GM21723 (cell line): ENCODE results near the gene SLC16A12.

Source experiments
- ATAC-seq: cut with Tn5 transposase; IDR thresholded peaks from one replicate; pipeline ENCODE4 v1.9.1; 2021; ENCODE audit warnings: mild to moderate bottlenecking, moderate library complexity; ENCODE audit not compliant: unreplicated experiment

SLC16A12 gene, protein sequence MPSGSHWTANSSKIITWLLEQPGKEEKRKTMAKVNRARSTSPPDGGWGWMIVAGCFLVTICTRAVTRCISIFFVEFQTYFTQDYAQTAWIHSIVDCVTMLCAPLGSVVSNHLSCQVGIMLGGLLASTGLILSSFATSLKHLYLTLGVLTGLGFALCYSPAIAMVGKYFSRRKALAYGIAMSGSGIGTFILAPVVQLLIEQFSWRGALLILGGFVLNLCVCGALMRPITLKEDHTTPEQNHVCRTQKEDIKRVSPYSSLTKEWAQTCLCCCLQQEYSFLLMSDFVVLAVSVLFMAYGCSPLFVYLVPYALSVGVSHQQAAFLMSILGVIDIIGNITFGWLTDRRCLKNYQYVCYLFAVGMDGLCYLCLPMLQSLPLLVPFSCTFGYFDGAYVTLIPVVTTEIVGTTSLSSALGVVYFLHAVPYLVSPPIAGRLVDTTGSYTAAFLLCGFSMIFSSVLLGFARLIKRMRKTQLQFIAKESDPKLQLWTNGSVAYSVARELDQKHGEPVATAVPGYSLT

DNA sequence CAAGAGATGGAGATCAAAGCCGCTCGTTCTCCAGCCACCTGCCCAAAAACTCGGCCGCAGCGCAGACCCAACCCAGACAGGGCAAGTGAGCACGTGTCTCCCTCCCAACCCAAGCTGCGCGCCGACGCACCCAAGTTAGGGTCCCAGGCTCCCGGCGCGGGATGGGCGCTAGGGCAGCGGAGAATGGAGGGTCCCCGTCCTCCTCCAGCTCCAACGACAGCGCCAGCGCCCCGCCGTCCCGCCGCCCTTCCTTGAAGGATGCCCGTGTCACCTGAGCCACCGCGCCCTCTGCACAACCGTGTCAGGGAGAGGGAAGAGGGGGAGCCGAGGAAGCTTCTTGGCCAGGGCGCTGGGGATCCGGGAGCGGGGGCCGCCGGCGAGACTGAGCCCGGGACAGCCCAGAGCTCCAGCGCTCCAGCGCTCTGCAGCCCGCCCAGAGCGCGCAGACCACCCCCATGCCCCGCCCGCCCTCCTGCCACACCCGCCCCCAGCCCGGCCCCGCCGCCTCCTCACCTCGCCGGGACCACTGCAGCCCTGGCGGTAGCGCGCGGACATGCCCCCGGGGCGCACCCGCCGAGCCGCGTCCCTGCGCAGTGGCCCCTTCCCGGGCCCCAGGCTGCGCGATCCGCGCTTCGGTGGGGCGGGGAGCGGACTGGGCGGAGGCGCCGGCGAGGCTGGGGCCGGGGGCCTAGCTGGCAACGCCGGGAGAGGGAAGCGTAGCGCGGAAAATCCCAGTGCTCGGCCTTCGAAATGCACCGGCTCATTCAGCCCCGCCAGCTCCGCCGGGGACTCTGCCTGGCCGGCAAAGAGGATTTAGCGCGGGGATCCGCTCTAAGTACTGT is at the start of gene SLC16A12:
TSS of gene SLC16A12 (minus strand) at position 424 of the 842 bp plus-strand sequence. CDS start 73,016 bp downstream, outside the sequence.
- no peak for ATAC-seq

- no peak for ATAC-seq
Observed at GRCh38 chr10:89582022-89582421, 46.6 kb upstream of the SLC16A12 start.

DNA sequence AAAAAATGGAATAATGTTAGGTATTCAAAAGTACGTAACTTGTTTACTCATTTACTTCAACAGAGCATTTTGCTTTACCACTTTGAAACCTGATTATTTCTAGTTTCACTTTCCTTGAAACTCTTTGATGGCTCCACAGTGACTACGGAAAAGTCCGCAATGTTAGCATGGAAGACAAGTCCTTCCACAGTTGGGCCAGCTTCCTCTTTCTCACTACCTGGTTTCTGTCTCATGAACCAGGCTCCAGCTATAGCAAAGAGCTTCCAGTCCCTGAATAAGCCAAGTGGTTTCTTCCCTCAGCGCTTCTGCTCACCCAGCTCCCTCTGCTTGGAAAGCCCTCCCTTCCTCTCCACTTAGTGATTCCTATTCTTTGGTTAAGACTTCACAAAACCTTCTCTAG is 44.8 kb upstream of the SLC16A12 start:
- no peak for ATAC-seq

- ATAC-seq: no peak
Observed at GRCh38 chr10:89576696-89577095, 41.3 kb upstream of the SLC16A12 start.

DNA sequence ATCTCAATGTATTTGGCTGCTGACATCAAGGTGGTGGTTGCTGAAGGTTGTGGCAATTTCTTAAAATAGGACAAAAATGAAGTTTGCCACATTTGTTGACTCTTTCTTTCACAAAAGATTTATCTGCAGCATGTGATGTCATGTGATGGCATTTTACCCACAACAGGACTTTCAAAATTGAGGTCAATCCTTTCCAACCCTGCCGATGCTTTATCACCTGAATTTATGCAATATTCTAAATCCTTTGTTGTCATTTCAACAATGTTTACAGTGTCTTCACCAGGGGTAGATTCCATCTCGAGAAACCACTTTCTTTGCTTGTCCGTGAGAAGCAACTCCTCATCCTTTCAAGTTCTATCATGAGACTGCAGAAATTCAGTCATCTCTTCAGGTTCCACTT is 40.6 kb upstream of the SLC16A12 start:
- no peak for ATAC-seq

DNA sequence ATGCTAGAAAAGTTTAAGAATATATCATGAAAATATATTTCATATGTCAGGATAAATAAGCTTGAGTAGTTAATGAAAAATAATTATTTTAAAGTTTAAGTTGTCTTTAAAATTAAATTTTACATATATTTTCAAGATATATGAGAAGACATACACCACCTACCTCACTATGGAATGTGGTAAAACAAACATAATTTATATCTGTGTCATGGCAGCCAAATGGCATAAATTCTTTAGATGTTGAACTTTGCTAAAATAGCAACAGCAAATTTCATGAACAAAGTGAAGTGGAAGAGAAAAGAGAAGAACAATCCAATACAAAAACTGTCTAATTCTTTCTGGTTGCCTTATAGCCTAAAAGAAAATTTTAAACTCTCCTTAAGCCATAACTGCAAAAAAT is 39.6 kb upstream of the SLC16A12 start:
- ATAC-seq: no peak

- no peak for ATAC-seq
Observed at GRCh38 chr10:89574368-89574767, 39.0 kb upstream of the SLC16A12 start.

DNA sequence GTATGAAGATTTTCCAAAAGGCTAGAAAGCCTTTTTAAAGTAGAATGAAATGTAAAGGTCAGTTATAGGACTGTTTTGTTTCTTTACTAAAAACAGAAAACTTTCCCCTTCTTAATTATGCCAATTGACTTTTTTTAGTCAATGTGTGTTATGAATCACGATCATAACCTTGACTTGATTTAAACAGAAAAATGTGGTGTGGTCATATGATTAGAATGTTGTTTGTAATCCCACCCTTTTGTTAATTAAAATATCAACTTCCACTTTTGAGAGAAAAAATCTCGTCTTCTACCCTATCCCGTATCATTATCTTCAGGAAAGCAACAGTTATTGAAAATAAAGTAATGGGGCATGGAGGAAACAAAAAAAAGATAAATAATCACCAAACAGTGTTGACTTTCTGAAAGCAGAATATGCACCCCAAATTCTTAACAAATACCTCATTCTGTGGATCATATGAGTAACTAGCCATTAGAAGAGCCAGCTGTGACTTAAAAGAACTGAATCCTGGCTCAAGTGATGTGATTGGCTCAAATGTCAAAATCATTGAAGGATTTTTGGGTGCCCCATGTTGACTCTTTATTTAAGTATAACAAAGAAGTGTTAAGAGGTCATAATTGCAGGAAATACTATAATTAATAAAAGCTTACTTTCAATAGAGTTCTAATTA is 32.3 kb upstream of the SLC16A12 start:
- ATAC-seq: no peak

DNA sequence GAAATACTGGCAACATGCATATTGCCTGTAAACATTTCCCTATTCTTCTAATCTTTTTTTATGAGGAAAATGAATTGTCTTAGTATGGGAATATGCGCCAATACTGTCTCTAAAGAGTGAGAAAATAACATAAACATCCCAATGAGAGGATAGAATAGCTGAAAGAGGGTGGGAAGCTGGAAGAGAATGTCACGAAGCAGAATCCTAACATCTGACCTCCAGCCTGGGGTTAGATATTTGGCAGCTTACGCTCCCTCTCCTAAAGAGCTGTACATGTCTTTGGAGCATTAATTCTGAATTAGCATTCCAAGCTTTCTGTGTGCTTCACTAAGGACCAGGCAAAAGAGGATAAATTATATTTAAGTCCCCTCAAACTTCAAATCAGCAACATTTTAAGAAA is 31.6 kb upstream of the SLC16A12 start:
- ATAC-seq: no peak

GRCh38 chr10:89566095-89566950 is 30.9 kb upstream of the SLC16A12 start:
- no peak for ATAC-seq

DNA sequence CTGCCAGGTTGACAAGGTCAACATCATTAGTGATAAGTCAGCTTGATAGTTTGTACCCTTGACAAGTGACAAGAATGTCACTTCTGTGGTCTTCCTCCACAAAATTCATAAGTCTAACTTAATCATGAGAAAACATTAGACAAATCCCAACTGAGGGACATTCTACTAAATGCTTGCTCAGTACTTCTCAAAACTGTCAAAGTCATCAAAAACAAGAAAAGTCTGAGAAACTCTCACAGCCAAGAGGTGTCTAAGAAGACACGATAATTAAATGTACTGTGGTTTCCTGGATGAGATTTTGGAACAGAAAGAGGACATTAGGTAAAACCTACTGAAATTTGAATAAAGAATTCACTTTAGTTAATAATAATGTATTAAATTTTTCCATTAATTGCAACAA is 29.8 kb upstream of the SLC16A12 start:
- no peak for ATAC-seq

DNA sequence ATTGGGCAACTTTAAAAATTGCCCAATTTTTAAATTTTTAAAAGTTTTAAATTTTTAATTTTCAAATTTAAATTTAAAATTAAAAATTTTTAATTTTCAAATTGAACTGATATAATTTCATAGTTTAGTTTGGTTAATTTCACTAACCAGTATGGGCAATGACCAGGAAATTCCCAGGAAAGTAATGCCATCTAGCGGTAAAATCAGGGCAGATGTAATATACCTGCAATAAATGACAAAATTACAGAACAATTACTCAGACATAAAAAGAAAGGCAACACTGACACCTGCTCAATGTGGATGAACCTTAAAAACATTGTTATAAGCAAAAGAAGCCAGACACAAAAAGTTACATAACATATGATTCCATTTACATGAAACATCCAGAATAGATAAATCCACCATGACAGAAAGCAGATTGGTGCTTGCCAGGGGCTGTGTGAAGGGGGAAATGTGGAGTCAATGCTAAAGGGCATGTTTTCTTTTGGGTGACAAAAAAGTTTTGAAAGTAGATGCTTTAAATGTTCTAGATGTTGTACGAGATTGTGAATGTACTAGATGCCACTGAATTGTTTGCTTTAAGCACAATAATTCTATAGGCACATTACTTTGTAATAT is 28.6 kb upstream of the SLC16A12 start:
- peak; percentile 60 for ATAC-seq

GRCh38 chr10:89563311-89563710 is 27.9 kb upstream of the SLC16A12 start:
- ATAC-seq: no peak

- no peak for ATAC-seq
Observed at GRCh38 chr10:89556600-89556999, 21.2 kb upstream of the SLC16A12 start.

DNA sequence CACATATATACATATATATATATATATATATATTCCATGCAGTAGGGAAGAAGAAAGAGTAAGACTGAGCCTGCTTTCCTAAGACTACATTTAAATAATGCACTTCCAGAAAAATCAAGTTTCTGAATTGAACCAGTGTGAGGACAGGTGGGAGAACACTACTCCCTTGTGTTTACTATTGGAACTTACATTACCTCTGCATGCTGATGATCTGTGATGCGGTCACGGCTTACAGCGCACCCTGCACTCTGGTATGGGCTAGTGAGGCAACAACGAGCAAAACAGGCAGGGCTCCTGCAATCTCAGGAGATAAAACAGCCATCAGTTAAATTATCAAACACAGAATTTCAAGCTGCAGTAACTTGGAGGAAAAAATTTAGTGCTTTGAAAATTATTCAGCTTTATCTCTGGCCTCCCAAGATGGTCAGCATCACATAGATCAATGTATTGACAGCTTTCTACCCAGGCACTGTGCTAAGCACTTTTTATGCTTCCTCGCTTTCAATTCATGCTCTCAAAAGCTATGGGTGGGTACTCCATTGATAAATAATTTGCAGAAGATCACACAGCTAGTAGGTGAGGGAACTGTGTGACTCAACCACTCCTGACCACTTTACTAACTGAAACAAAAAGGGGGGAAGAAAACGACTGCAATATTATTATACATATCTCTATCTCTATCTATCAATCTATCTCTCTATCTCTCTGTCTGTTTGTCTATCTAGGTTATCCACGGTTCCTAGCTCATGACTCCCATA is 20.5 kb upstream of the SLC16A12 start:
- ATAC-seq: no peak

DNA sequence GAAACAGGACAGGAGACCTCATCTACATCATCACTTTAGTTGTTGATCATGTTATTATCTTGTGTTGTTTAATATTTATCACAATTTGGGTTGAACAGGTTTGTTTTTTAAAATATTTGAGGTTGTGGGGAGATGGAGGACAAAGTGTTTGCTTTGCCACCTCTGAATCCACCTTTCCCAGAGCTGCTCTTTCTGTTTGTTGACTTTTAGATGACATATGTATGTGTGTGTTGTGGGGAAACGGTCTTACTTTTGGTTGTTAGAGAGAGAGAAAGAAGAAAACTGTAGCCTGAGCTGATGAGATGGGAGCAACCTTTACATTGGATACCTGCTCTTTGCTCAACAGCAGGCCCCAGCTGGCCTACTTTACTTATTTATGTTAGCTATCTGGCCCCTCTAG is 19.0 kb upstream of the SLC16A12 start:
- no peak for ATAC-seq

- no peak for ATAC-seq
Observed at GRCh38 chr10:89553064-89553734, 17.8 kb upstream of the SLC16A12 start.

- no peak for ATAC-seq
Observed at GRCh38 chr10:89552213-89552612, 16.8 kb upstream of the SLC16A12 start.

- no peak for ATAC-seq
Observed at GRCh38 chr10:89550509-89550908, 15.1 kb upstream of the SLC16A12 start.
